ENCODE results near the gene TELO2.

Gene TELO2

DNA sequence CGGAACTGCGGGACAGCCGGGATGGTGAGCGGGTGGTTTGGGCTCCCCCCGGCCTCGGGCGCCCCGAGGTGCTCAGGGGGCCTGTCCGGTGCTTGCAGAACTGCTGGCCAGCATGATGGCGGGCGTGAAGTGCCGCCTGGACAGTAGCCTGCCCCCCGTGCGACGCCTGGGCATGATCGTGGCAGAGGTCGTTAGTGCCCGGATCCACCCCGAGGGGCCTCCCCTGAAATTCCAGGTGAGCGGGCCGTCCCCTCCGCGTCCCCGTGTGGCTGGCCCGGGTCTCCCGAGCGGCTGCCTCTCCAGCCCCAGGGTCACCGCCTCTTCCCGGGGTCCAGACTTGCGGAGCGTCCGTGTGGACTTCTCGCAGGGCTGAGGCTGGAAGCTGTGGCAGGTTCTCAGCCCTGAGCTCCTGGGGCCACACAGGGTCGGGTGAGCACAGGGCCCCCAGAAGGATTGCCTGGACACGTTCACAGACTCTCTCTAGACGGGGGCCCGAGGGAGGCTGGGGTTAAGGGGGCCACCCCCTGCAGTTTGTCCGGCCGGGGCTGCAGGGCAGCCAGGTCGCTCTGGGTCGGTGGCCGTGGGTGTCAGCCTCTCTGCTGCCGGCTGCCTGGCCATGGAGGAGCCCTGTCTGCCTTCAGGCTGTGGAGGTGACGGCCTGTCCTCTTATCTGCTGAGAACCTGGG lies 7.4 kb downstream of the TELO2 start:
- DNase-seq = no peak

- no peak for DNase-seq
Measured at GRCh38 chr16:1501630-1502029, 8.5 kb downstream of the TELO2 start.

- no peak for DNase-seq
Measured at GRCh38 chr16:1502092-1503004, 9.2 kb downstream of the TELO2 start.

DNA sequence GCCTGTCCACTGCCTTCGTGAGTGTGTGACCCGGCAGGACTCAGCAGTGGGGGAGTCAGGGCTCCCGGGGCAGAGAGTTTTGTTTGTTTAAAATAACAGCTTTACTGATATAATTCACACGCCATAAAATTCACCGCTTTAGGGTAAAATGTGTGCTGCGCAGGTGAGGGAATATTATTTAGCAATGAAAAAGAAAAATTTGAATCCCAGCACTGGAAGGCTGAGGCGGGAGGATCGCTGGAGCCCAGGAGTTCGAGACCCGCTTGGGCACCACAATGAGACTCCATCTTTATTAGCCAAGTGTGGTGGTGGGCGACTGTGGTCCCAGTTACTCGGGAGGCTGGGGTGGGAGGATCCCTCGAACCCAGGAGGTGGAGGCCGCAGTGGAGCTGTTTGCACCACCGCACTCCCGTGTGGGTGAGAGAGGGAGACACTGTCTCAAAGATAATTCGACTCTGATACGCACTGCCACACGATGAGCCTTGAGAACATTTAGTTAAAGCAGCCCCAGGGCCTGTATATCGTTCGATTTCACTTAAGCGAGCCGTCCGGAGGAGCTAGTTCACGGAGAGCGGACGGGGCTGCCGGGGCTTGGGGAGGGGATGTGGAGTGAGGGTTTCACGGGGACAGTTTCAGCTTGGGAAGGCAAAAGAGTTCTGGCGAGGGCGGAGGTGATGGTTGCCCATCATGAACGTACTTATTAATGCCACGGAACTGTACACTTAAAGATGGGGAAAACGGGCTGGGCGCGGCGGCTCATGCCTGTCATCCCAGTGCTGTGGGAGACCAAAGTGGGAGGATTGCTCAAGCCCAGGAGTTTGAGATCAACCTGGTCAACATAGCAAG lies 10.2 kb downstream of the TELO2 start:
- DNase-seq = no peak

DNA sequence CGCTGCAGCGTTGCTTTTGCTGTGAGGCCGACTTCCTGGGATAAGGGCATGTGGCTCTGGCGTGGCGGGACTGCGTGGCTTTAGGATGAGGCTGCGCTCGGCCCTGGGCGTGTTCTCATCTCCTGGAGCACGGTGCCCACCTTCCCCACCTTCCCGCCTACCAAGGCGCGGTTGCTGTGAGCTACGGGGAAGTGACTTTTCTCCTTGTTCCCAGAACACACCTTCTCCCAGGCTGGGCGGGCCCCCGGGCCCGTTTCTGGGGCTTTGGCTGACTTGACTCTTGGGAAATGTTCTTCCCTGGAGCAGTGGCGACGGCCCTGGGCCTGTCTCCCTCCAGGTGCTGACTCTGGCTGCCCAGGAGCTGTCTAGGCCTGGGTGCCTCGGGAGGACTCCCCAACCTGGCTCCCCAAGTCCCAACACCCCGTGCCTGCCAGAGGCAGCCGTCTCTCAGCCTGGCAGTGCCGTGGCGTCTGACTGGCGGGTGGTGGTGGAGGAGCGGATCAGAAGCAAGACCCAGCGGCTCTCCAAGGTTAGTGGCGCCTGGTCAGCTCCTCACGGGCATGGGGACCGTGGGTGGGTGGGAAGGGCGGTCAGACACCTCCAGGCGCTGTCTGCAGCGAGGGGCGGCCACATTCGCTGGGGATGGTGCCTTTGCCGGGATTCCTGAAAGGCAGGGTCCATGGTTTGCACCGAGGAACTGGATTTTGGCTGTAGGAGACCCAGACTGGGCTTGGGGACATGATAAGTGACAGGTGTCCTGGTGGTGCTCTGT lies 12.1 kb downstream of the TELO2 start:
- no peak for DNase-seq

GRCh38 chr16:1505912-1506311 lies 12.8 kb downstream of the TELO2 start:
- DNase-seq = no peak

DNA sequence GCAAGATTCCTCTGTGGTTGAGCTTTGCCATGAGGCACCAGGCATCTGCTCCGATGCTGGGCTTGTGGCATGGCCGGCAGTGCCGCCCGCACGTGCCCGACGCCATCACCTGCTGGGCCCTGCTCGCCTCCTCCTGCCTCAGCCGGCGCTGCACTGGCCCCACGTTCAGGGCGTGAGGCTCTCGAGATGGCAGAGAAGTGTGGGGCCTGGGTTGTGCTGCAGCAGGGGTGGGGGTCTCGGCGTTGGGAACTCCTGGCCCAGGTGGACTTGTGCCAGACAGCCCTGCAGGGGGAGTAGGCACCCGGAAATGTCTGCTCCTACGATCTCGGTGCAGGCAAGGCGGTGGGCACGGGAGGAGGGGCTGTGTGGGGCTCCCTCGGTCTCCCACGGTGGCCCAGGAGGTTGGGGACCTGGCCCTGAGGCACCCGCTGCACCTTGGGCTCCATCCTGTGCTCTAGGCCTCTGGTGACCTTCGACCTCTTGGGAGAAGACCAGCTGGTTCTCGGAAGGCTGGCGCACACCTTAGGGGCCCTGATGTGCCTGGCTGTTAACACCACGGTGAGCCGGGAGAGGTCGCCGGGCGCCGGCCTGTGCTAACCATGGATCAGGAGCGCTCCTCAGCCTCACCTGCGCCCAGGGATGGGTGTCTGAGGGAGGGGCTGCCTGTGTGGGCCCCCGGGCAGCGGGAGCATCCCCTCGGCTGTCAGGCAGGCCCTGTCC lies 13.5 kb downstream of the TELO2 start:
- no peak for DNase-seq

GRCh38 chr16:1508494-1509187 lies 15.5 kb downstream of the TELO2 start:
- DNase-seq = no peak

- DNase-seq = no peak
Measured at GRCh38 chr16:1509307-1510221, 16.4 kb downstream of the TELO2 start.

DNA sequence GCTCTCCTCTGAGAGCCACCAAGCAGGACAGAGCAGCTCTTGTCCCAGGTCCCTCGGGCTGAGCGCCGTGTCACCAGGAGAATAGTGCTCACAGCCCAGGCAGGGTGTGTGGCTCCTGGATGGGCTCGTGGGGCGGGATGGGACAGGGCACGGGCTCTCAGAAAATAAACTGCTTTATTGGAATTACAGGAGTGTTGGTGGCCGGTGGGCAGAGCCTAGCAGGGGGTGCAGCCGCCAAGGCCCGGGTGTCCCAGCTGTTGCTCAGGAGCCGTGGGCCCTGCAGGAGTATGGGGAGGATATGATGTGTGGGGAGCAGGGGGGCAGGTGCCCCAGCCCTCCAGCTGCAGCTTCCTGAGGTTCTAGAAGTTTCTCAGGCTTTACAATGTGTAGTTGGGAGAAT lies 17.1 kb downstream of the TELO2 start:
- DNase-seq = no peak

DNA sequence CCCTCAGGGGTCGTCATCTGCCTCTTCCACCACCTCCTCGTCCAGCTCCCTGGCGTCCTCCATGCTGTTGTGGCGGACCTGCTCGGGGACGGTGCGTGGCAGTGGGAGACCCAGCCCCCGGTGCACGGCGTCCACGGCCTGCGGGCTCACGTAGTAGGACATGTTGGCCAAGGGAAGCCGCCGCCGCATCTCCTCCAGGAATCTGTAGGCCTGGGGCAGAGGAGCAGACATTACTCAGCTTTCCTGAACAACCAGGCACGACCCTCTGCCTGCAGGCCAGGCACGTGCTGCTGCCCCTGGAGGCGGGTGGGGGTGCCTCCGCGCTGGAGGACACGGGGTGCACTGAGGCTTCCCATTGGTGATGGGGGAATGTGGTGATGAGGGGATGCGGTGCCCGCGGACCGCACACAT lies 17.8 kb downstream of the TELO2 start:
- no peak for DNase-seq

DNA sequence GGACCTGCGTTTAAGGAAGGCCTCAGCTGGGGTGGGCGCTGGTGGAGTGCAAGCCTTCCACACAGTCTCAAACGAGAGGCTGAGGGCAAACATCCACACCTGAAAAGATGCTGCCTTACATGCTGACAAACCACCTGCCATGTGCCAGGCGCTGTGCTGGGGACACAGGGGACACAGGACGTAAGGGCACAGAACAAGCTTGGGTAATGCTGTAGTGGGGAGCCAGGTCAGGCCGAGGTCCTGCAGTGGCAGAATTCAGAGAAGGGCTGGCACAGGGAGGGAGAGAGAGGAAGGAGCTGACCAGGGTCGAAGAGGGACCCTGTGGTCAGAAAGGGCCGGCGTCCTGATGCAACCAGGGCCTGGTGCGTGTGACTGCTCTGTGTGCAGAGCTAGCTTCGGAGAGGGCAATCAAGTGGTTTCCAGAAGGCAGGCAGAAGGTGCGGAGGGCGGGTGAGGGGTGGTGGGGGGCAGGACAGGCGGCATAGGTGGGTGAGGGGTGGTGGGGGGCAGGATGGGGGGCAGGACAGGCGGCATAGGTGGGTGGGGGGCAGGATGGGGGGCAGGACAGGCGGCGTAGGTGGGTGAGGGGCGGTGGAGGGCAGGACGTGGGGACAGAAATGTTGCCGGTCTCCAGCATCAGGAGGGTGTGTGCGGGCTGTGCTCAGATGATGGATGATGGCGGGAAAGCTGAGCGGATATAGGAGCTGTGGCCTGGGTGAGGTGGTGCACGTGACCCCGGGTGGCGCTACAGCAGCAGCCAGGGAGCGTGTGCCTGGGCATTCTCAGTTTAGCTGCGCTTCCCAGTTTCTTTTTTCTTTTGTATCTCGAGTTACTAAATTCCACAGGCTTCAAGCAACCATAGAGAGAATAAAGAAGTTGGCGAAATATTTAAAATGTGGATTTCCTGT lies 18.8 kb downstream of the TELO2 start:
- DNase-seq = no peak

DNA sequence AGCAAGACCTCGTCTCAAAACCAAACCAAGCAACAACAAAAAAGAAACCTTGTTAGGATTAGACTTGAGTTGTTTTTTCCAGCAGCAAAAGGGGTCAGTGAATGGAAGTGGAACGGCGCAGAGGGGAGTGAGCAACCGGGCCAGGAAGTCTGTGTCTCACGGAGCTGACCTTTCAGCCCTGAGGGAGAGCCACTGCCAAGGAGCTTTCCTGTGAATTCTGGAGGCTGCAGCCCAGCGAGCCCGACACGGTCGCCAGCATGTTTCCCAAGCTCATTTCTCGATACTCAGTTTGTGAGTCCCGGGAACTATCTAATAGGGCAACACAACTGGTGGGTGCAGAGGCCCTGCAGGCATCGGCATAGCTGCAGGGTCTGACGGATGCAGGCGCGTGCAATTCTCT lies 19.6 kb downstream of the TELO2 start:
- no peak for DNase-seq

GRCh38 chr16:1514507-1514906 lies 21.3 kb downstream of the TELO2 start:
- DNase-seq = no peak

DNA sequence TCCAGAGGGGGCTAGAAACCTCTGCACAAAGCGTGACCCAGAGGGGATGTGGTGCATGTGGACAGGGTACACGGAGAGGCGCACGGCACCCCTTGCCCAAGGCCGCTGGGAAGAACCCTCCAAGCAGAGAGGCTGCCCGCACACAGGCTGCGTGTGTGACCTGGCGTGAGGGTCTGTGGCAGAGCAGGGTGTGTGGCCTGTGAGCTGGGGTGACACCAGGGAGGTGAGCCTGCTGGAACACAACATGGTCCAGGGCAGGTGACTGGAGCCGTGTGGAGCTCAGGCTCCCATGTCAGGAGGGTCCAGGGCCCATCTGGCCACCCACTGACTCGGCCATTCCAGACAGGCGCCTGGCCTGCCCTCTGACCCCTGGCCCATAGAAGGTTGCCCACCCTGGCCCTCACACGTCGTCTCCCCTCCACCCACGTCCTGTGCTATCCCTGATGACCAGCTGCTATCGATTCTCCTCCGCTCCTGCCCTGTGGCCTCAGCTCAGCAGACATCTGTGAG lies 25.5 kb downstream of the TELO2 start:
- no peak for DNase-seq

GRCh38 chr16:1519831-1520230 lies 26.7 kb downstream of the TELO2 start:
- no peak for DNase-seq

DNA sequence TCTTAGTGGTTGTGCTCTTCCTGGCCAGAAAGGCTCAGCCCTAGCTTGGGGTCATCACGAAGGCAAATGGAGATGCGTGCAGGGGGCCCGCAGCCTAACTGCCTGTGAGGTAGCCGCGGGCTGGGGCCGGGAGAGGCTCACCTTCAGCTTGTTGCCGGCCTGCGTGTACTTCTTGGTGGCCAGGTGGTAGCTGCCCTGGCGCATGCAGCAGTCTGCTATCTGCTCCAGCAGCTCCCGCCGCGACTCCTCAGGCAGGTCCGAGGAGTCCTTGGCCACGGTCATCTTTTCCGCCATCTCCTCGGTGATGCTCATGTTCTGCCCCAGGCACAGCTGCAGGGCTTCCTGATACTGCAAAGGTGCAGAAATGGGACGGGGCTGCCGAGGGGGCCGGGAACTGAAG lies 27.3 kb downstream of the TELO2 start:
- no peak for DNase-seq

- no peak for DNase-seq
Measured at GRCh38 chr16:1523581-1524245, 30.6 kb downstream of the TELO2 start.
